ENCODE data around the gene ROBO4.

ROBO4 gene

DNA sequence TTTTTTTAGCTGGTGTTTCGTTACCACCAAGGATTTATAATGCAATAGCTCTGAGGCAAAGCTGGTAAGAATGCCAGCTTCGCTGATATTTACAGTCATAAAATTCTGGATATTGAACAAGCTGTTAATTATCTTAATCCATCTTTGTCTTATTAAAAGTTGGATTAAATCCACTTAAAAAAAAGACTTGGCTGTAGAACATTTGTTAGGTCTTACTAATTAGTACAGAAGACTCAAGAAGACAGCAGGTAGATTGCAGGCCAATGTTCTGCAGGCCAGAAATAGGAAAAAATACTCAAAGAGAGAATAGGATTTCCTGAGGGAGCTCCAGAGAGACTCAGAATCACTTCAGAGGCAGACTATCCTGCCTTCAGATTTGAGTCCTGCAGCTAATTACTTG lies 7.5 kb downstream of the ROBO4 start:
- FAIRE-seq = no peak
- DNase-seq (ENCODE audit: insufficient read length, low spot score) = no peak
- TF ChIP-seq, protein P1, sequence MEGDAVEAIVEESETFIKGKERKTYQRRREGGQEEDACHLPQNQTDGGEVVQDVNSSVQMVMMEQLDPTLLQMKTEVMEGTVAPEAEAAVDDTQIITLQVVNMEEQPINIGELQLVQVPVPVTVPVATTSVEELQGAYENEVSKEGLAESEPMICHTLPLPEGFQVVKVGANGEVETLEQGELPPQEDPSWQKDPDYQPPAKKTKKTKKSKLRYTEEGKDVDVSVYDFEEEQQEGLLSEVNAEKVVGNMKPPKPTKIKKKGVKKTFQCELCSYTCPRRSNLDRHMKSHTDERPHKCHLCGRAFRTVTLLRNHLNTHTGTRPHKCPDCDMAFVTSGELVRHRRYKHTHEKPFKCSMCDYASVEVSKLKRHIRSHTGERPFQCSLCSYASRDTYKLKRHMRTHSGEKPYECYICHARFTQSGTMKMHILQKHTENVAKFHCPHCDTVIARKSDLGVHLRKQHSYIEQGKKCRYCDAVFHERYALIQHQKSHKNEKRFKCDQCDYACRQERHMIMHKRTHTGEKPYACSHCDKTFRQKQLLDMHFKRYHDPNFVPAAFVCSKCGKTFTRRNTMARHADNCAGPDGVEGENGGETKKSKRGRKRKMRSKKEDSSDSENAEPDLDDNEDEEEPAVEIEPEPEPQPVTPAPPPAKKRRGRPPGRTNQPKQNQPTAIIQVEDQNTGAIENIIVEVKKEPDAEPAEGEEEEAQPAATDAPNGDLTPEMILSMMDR (IDR thresholded peaks at IDR 0.05; ENCODE audit: insufficient read depth, missing control alignments) = no peak

DNA sequence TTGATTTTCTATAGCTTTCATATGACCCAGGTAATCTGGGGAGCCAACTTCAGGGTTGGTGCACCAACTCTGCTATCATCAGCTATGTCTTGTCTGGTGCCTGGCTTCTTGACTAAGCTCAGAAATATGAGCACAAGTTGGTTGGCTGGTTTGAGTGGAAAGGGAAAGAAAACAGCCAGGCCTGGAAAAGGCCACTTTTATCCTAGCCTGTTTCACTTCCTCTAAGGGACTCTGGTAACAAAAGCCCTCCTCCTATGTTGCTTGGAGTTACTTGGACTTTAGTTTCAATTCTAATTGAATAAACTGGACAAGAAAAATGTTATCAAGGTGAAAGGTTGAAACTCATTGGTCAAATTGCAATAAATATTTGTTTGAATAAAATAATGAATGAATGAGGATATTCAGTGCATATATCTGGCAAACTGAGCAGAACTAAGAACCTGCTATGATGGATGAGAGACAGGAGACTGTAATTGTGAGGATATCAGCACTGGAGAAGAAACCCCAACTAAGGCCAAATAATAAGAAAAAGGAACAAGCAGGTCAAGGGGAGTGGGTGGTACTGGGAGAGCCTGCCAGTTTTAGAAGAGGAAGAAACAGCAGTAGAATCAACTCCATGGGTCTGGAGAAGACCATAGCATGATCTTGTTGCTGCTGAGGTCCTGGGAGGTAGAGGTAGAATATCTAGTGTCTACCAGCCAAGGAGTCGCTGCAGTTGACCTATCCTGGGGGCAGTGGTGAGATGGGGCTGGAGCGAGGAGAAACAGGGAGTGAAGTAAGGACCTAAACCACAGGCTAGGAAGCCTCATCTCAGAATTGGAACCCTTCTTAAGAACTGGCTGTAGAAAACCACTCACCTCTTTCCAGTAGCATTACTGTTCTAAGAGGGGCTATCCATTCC lies 8.2 kb downstream of the ROBO4 start:
- TF ChIP-seq, protein P1 (IDR thresholded peaks at IDR 0.05; ENCODE audit: insufficient read depth, missing control alignments) = no peak
- DNase-seq (ENCODE audit: insufficient read length, low spot score) (peak; percentile 10), FAIRE-seq (no peak)

DNA sequence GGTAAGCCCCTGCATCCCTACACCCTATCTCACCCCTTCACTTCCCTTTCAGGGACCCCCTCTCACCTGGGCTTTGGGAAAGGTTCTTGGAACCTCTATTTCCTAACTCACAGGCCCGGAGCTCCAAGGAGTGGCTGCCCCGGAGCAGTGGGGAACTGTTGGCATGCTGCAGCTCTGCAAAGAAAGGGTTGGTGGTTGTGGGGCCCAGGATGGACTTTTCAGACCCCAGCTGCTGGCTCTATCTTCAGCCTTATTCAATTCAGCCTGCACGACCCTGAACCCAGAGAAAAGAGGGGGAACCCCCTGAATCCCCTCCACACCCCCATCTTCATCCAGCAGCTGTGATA lies 10.0 kb downstream of the ROBO4 start:
- FAIRE-seq (no peak), DNase-seq (ENCODE audit: insufficient read length, low spot score) (no peak)
- TF ChIP-seq, protein P1 (IDR thresholded peaks at IDR 0.05; ENCODE audit: insufficient read depth, missing control alignments) = no peak

DNA sequence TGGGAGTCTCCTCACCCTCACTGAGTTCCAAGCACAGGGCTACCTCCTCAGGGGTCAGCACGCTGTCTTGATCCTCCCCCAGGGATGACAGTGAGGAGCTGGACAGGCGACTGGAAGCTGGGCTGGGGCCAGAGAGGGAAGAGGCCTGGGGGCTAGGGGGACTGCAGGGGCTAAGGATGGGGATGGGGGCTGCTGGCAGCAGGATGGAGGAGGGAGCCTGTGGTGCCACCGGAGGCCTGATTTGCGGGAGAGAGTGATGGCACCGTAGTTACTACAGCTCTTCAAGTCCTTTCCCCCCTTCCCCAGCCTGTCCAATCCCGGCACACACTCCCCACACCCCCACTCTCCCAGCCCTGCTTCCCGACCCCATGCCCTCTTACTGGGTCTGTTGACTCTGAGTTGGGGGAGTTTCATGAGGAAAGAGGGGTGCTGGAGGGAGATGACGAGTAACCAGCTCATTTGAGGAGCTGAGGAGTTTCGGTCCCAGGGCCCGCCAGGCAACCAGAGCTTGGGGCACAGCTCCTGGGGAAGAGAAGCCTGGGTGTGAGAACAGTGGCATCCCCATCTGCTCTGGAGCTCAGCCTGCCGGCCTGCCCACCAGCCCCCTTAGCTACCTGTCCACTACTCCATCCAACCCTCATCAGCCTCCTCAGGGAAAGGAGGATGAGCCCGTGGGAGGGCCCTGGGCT lies 10.5 kb downstream of the ROBO4 start:
- FAIRE-seq = no peak
- TF ChIP-seq, protein P1 (IDR thresholded peaks at IDR 0.05; ENCODE audit: insufficient read depth, missing control alignments) = no peak

DNA sequence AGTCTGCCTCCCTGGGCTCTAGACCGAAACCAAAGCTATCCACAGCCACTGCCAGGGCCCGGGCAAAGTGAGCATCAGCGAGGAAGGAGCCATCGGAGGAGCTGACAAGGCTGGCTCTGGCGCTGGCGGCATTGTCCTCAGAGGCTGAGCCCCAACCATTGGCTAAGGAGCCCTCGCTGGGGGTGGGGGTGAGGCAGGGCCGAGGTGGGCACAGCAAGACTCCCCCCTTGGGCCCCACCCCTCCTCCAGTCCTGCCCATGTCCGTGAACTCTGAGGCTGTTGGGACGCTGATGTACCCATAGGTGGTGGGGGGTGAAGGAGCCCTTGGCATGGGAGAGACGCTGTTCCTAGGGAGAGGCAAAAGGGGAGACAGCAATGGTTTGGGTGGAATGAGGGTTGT lies 11.2 kb downstream of the ROBO4 start:
- DNase-seq (ENCODE audit: insufficient read length, low spot score) = peak; percentile 13
- FAIRE-seq = no peak
- TF ChIP-seq, protein P1 (IDR thresholded peaks at IDR 0.05; ENCODE audit: insufficient read depth, missing control alignments) = no peak

More for the DNA sequence above, 10.5 kb downstream of the ROBO4 start:
- peak; percentile 9 for DNase-seq (ENCODE audit: insufficient read length, low spot score)

DNA sequence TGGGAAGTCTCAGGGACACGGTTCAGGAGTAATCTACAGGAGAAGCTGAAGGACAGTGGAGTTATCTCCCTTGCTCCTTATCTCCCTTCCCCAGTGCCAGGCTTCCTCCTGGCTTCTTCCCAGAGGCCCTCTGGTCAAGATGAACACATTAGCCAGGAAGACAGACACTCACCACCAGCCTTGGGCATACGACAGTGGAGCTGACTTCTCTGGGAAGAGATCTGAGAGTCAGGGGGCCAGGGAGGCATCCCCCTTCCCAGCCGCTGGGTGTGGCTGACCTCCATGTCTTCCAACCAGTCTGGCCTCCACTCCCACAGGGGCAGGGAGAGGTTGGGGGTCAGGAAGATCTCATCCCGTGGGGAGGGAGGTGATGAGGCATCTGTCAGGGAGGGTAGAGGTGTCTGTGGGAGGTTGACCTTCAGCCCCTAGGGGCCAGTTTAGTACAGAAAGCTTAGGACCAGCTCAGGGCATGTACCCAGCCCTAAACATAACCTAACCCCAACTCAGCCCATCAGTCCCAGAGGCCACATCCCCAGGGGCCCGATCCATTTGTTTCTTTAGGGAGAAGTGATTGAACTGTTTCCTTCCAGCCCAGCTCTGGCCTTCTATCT lies 12.7 kb downstream of the ROBO4 start:
- FAIRE-seq = no peak
- DNase-seq (ENCODE audit: insufficient read length, low spot score) = peak; percentile 9
- TF ChIP-seq, protein P1 (IDR thresholded peaks at IDR 0.05; ENCODE audit: insufficient read depth, missing control alignments) = no peak

All from D721Med (cell line).